NB4 (cell line): ENCODE measurements around the gene JAKMIP2.

ENCODE experiments used
- DNase-seq: peaks from one replicate; pipeline ENCODE4 v3.0.0; 2010; ENCODE audit warnings: low read depth
- H3K4me3 ChIP-seq: one replicate; pipeline ENCODE4 v1.5.1; 2011; ENCODE audit warnings: mild to moderate bottlenecking, low read depth, low read length, moderate library complexity
- CTCF ChIP-seq: IDR thresholded peaks from one replicate; pipeline ENCODE4 v1.5.1; 2012; ENCODE audit warnings: low read depth, low read length
- MAX ChIP-seq: IDR thresholded peaks from 2 replicates; pipeline ENCODE4 v1.6.1; 2011; ENCODE audit warnings: low read depth, low read length
- MYC ChIP-seq: IDR thresholded peaks from 2 replicates; pipeline ENCODE4 v1.6.1; 2011; ENCODE audit warnings: low read depth, low read length
- POLR2A ChIP-seq: IDR thresholded peaks from 2 replicates; pipeline ENCODE4 v1.6.1; 2011; ENCODE audit warnings: mild to moderate bottlenecking; ENCODE audit not compliant: insufficient read length; ENCODE audit errors: extremely low read depth

JAKMIP2 gene

GRCh38 chr5:147621016-147621415 is 161.5 kb downstream of the JAKMIP2 start:
- no peak overlapping the region for H3K4me3 ChIP-seq
- TF ChIP-seq POLR2A (no peak), CTCF (no peak), MAX (no peak), MYC (no peak)
- DNase-seq: no peak

- TF ChIP-seq CTCF (no peak), MYC (no peak), MAX (no peak), POLR2A (no peak)
- H3K4me3 ChIP-seq: no peak overlapping the region
- DNase-seq: no peak
Observed at GRCh38 chr5:147619281-147619878, 163.1 kb downstream of the JAKMIP2 start.

- H3K4me3 ChIP-seq: no peak overlapping the region
- TF ChIP-seq MYC (no peak), CTCF (no peak), POLR2A (no peak), MAX (no peak)
- no peak for DNase-seq
Observed at GRCh38 chr5:147617711-147618350, 164.7 kb downstream of the JAKMIP2 start.

GRCh38 chr5:147617191-147617606 is 165.3 kb downstream of the JAKMIP2 start:
- H3K4me3 ChIP-seq: no peak overlapping the region
- TF ChIP-seq POLR2A: no peak
- no peak for TF ChIP-seq CTCF
- no peak for TF ChIP-seq MAX
- no peak for TF ChIP-seq MYC
- DNase-seq: no peak

GRCh38 chr5:147616421-147616820 is 166.1 kb downstream of the JAKMIP2 start:
- DNase-seq: no peak

More at GRCh38 chr5:147616421-147616820, 166.1 kb downstream of the JAKMIP2 start:
- no peak overlapping the region for H3K4me3 ChIP-seq
- TF ChIP-seq MYC (no peak), MAX (no peak), CTCF (no peak), POLR2A (no peak)
